ENCODE measurements around the gene HS3ST2.
"Not testable (repeated sequence)": the region's sequence is repeated elsewhere in the genome, so short reads cannot be mapped to it uniquely, and the experiment has no call there.

HS3ST2 gene

DNA sequence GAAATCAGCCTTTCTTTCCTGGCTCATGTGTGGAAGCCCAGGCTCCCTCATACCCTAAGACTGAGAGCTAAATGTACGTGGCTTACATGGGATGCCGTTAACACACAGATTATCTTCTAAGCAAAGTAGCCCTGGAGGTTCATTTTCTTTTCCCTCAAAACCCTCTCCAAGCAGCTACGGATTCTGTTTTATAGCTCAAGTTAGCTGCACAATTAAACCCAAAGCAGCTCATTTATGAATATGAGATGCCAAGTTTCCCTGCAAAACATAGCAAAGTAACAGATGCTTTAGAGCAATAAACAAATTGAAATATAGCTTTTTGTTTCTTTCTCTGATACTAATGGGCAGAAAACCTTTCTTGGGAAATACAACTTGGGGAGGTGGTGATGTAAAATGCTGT lies 72.0 kb downstream of the HS3ST2 start:
- no peak for DNase-seq

DNA sequence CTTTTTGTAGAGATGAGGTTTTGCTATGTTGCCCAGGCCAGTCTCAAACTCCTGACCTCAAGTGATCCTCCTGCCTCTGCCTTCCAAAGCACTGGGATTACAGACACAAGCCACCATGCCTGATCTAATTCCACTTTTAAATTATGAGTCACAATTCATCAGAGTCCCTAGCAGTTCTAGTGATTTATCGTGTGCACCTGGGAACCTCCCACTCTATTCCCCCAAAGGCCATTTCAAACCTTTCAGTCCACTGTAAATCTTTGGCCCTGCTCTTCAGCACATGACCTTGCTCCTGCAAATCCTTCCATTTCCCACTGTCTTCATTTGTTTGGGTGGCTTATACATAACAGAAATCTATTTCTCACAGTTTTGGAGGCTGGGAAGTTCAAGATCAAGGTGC lies 73.0 kb downstream of the HS3ST2 start:
- DNase-seq, result no peak

DNA sequence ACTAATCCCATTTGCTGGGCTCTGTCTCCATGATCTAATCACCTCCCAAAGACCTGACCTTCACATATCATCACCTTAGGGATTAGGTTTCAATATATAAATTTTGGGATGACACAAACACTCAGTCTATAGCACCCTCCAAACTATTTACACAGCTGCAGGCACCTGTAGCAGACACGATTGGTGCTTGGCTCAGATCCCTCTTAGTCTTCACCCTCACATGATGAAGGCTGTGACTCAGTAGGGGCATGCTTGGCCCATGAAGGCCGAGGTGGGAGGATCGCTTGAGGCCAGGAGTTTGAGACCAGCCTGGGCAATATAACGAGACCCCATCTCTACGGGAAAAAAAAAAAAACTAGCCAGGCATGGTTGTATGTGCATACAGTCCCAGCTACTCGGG lies 73.5 kb downstream of the HS3ST2 start:
- no peak for DNase-seq

DNA sequence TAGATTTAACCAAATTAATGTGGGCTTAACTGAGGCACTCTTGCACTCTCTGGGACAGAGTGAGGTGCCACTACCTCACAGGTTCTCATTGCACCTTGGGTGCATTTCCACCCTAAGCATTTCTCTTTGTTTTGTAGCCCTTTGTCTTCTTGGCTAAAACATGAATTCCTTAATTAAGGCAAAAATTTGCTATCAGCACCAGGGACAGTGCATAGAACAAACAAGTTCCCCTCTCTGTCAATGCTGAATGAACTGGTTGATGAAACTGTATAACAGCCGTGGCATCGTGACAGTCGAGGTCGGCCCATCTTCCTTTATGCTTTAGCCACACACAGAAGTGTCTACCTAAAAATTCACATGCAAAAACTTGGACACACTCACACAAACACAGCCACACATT lies 74.8 kb downstream of the HS3ST2 start:
- DNase-seq, result no peak

DNA sequence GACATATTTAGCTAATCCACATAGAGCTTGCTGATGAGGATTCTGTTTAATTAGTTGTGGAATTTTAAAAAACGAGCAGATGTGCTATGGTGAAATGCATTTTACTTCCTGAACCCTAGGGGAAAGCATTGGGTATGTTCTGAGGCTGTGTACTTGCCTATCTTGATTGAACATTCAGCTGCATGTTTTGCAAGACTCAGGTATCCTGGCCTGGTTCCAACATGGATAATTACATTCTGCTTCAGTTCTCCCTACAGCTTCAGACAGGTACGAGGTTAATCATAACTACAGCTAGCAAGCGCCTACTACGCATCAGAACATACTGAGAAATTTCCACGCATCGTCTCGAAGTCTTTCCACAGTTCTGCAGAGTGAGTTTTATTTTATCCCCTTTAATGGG lies 77.0 kb downstream of the HS3ST2 start:
- no peak for DNase-seq

DNA sequence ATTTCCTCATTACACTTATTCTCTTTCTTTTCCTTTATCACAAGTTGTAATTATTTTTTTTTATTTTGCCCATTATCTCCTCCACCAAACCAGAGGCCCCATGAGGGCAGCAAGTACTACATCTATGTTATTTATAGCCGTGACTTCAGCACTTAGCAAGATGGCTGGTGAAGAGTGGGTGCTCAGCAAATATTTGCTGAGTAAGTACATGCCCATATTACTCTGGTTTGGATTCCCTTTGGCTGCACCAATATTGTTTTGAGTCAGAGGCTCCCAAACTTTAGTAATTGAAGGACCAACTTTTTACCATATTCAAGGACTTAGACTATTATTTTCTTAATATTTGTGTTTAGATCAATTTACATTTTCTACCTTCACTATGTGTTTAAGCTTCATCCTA lies 83.2 kb downstream of the HS3ST2 start:
- DNase-seq, result no peak

DNA sequence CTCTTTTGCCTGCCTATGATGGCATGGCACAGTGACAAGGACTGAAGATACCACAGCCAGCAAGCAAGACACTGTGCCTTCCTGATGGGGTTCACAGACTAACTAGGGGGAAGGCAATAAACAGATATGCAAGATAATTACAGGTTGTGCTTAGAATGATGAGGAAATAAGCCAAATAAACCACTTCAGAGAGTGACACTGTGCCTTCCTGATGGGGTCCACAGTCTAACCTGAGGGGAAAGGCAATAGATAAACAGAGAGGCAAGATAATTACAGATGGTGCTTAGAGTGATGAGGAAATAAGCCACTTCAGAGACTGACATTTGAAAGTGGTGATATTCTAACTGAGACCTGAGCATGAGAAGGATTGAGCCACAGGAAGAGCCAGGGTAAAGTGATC lies 84.2 kb downstream of the HS3ST2 start:
- no peak for DNase-seq

DNA sequence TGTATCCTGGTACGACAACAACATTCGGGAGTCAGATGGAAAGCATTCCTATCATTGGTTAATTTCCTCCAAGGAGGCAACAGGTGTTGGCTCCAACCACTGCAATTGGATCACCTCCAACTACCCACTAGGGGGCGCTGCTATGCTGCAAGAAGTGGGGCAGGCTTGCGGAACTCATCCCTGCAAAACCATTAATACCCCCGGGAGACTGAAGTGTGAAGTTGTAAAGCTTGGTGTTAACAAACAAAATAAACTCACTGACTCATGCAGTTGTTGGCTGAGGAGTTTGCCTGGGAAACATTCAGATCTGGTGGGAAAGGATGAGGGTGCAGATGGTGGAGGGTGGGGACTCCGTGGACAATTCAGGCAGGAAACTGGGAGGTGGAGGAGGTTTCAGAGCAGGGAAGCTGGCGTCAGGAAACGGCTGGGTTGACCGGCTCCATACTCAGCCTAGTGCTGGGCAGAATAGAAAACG lies 84.9 kb downstream of the HS3ST2 start:
- peak; percentile 19 for DNase-seq

DNA sequence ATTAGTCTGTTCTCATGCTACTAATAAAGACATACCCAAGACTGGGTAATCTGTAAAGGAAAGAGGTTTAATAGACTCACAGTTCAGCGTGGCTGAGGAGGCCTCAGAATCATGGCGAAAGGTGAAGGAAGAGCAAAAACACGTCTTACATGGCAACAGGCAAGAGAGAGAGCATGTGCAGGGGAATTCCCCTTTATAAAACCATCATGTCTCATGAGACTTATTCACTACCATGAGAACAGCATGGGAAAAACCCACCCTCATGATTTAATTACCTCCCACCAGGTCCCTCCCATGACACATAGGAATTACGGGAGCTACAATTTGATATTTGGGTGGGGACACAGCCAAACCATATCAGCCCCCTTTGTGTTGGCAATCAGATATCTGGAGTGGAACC lies 85.6 kb downstream of the HS3ST2 start:
- DNase-seq, result not testable (repeated sequence)

DNA sequence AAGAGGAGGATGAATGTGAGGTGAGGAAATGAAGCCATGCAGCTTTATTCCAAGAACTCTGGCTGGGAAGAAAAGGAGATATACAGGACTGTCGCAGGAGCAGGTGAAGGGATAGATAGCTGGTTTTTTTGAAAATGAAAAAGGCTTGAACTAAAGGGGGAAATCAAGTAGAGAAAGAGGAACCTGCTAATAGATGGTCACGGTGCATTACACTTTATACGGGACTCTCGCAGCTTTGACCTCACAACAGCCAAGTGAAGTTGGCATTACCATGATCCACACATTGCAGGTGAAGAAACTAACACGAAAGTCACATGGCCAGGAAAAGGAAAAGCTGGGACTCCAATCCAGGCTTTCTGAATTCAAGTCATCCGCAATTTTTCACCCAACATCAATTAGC lies 86.9 kb downstream of the HS3ST2 start:
- no peak for DNase-seq

DNA sequence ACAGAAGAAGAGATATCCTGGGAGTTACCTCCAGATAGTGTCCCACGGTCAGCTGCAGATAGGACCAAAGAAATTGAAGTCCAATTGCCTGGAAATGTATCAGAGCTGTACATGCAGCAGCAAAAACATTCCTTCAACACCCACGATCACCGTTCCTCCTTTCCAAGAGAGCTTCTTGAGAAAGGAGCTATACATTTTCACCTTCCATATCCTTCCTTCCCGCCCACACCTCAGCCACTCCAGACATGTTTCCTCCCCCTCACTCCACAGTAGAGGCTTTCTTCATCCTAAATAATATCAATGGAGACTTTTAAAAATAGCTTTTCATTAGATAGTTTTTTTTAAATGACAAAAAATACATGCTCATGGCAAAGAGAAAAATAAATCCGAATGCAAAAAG lies 87.6 kb downstream of the HS3ST2 start:
- DNase-seq, result no peak

DNA sequence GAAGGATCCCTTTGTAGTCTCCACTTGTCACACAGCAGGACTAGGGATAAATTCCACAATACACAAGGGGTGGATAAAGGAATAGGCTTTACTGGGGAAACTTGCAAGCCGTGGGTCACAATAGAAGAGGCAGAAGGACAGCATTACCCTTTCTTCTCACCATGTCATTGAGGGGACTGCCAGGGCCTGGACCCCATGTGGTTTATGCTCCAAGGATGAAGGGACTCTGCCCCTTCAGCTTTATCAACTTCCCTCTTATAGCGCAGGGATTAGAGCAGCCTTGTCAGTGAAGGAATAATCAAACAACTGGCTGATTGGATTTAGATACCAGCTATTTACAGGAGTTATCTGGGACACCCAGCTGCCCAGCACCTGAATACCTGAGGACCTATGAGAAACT lies 89.8 kb downstream of the HS3ST2 start:
- DNase-seq, result no peak

DNA sequence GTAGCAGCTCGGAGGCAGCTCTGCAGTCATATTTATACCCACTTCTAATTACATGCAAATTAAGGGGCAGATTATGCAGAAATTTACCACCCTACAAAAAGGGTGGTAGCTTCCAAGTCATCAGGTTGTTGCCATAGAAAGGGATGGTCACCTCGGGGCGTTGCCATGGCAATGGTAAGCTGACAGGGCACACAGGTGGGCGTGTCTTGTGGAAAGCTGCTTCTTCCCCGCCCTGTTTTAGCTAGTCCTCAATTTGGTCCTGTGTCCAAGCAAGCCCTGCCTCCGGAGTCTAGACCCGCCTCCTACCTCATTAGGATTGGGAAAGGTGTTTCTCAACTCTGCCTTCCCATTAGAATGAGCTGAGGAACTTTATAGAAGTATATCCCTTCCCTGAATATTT lies 98.7 kb downstream of the HS3ST2 start:
- DNase-seq, result no peak

DNA sequence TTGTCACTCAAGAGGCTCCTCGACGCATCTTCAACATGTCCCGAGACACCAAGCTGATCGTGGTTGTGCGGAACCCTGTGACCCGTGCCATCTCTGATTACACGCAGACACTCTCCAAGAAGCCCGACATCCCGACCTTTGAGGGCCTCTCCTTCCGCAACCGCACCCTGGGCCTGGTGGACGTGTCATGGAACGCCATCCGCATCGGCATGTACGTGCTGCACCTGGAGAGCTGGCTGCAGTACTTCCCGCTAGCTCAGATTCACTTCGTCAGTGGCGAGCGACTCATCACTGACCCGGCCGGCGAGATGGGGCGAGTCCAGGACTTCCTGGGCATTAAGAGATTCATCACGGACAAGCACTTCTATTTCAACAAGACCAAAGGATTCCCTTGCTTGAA lies 101.0 kb downstream of the HS3ST2 start:
- no peak for DNase-seq

DNA sequence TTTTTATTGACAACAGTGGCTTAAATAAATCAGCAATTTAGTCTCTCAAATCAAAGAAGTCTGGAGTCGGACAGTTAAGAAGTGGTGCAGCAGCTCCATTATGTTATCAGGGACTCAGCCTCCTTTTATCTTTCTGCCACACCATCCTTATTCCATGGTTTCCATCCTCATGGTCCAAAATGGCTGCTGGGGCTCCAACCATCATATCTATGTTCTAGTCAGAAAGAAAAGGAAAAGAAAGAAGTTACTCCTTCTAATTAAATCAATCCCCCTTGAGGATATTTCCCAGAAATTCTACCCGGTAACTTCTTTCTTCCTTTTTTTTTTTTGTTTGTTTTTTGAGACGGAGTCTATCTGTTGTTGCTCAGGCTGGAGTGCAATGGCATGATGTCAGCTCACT lies 109.5 kb downstream of the HS3ST2 start:
- DNase-seq, result no peak

DNA sequence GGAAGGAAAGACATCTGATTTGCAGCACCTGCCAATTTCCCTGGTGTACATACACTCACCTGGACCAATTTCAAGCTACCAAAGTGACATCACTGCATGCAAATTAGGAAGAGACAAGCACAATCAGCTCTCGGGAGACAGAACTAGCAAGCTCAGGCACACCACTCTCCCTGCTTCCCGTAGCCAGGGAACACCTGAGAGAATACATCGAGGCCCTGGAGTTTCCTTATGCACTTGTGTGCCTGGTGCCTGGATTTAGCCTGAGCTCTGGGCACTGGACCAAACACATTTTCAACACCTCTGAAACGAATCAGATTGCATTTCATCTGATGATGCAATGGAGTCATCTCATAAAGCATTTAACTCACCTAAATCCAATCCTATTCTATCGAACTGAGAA lies 110.5 kb downstream of the HS3ST2 start:
- no peak for DNase-seq

DNA sequence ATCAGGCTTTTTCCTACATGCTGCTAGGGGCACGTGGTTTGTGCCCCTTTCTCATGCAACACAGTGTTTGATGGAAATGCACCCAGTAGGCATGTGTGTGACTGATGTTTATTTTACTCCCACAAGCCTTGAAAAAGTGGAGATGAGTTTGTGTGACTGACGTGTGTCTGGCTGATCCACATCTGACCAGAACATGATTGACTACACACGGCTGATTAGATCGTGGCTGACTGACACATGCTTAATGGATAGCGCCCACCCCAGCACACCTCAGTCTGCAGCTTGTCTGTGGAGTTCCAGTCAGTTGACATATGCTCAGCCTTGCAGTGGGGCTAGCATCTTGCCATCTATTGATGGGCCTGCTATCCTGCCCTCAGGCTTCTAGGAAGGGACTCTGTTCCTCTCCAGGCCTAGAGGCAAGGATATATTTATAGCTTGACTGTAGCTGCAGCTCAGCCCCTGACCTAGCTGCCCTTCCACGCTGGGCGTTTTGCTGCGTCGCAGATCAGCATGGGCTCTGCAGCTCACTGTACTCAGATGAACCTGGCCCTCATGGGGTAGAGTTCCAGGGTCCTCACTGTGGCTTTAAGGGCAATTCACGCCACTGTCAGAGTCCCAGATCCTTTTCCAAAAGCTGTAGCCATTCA lies 112.3 kb downstream of the HS3ST2 start:
- DNase-seq, result no peak

DNA sequence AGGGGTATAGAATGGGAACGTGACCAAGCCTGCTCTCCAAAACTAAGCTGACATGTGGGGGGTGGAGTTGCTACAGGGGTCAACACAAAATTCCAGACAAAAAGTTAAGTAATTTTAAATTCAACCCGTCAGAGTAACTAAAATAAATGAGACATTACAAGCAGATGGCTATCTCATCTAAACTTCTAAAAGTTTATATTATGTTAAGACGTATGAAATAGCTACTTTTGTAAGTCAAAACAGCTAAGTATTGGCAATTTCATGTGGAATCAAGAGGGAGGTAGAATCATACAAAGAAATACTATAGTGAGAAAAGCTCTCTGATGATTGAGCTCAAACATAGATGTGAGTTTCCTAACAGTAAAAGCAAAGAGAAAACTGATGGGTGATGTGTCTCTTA lies 113.3 kb downstream of the HS3ST2 start:
- DNase-seq, result no peak

DNA sequence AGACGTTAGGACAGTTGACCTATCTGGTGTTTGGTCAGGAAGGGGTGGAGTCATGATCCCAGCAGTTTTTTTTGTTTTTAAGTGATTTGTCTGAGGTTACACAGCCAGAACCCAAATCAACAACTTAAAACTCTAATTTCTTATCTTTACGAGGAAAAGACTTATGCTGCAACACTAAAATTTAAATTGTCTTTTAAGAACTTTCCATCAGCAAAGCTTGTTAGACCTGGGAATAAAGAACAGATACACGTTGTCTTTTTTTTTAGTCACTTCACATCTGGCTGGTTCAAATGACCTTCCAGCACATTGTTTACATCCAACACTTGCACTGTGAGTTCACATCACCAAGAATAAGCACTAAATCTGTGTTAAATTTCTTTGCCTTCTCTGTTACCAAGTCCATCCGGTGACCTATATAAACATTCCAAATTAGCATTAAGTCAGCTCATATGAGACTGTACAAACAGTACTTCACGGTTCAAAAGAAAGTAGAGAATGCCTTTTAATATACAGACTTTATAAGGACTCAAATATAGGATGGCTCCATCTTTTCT lies 115.0 kb downstream of the HS3ST2 start:
- DNase-seq, result no peak

DNA sequence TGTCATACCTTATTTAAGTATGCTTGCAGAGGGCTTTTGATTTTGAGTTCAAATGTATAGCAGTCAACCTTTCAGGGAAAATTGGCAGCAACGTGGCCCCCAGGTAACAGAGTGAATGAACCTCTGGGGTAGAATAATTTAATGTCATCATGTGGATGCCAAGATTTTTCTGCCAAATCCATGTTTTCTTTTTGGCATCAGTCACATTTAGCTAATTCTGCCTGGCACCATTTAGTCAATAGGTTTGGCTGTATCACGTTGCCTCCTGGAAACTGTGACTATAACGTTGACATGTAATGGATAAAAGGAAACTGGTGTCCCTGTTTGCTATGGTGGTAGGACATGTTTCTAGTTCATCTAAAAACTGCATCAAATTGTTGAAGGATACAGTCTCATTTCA lies 115.5 kb downstream of the HS3ST2 start:
- DNase-seq, result no peak

DNA sequence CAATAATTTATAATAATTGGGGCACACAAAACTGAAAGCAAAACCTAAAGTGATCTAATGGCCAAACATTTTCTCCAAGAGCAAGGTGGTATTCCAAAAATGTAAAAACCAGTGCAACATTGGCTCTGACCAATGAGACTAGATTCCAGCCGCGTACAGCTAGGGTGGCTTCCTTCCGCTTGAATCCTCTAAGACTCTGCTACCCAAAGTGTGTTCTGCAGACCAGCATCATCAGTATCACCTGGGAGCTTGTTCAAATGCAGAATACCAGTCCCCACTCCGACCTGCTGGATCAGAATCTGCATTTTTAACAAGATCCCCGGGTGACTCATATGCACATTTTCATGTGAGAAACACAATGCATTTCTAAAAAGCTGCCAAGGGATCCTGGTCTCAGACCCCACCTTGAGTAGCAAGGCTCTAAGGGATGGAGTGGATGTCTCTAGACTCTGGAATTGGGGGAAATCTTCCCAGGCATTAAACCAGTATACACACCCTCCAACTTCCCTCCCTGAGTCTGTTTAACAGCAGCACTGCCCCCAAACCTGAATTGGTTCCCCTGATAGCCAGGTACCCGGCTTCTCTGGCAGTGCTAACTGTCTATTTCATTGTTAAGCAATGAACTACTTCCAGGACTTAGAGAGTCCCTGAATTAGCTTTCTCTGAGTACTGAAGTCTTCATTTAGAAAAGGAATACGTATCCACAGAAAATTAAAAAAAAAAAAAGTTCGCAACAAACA lies 118.2 kb downstream of the HS3ST2 start:
- no peak for DNase-seq

DNA sequence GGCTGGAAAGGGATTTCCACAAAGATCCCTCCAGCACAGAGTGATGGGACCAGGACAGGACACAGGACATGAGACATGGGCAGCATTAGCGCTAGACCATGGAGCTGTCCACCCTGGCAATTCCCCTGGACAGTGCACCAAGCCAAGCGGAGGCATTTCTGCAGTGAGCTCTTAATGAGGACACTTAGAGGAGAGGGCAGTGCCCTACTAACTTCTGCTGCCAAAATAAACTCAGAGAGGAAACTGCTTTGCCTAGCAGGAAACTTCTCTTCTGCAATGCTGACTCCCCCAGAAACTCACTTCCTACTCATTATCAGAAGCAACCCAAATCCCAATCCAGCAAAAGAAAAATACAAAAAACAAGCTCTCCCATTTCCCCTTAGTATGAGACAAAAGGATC lies 119.2 kb downstream of the HS3ST2 start:
- DNase-seq, result no peak

DNA sequence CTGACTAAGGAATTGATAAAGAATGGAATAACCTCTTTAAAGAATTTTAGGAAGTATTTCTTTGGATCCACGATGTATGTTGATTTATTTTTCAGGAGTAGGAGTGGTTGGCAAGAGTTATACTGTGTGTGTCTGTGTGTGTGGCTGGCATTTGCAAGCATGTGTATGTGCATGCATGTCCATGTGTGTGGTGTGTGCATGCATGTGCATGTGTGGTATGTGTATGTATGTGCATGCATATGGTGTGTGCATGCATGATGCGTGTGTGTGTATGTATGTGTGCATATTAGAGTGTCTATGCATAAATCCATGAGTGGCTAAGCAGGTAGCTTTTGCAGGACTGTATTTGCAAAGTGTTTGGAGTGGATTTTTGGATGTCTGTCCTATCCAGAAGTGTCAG lies 120.8 kb downstream of the HS3ST2 start:
- no peak for DNase-seq

DNA sequence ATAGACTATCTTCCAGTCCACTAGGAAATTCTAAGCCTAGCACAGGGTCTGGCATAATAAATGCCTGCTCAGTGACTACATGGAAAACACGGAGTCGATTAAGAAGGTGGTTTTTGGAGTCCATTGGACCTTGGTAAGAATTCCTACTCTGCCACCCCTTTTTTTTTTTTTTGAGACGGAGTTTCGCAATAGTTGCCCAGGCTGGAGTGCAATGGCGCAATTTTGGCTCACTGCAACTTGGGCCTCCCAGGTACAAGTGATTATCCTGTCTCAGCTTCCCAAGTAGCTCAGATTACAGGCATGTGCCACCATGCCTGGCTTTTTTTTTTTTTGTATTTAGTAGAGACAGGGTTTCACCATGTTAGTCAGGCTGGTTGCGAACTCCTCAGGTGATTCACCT lies 123.2 kb downstream of the HS3ST2 start:
- DNase-seq, result no peak

DNA sequence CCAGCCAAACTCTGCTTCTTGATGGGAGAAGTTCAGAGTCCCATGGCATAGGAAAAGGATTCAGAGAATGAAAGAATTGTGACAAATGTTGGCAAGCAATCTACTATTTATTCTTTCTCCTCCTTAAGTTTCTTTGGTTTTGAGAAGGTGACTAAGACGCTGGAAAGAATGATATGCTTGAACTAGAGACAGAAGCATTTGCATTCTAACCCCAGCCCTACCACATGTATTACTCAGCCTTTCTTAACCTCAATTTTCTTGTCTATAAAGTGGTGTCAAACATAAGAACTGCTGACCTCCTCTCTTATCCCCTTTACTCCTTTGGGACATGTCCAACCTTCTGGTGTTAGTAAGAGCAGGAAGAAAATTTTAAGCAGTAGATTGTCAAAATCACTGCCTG lies 124.7 kb downstream of the HS3ST2 start:
- no peak for DNase-seq
